ENCODE results near the gene C15orf40.
A peak's percentile ranks its signal among the peaks of the same experiment; 100 is the strongest.

The C15orf40 gene

DNA sequence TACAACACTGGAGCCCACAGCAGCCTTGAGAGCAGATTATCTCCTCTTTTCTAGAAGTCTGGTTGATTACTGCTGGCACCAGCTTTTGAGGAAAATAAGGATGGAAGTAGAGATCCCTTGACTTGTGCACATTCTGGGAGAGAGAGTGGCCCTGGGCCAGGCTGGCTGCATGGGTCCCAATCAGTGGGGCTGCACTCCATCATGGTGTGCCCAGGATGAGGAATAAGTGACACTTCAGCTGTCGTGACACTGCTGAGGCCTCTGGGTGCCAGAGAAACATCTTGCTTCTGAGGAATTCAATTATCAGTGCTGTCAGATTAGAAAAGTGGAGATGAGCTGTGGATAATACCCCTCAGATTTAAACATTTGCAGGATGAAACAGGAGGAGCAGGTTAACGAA is 16.4 kb downstream of the C15orf40 start:
- DNase-seq (ENCODE audit: extremely low read depth in 1 of 2, low read depth in 1 of 2), result no peak

DNA sequence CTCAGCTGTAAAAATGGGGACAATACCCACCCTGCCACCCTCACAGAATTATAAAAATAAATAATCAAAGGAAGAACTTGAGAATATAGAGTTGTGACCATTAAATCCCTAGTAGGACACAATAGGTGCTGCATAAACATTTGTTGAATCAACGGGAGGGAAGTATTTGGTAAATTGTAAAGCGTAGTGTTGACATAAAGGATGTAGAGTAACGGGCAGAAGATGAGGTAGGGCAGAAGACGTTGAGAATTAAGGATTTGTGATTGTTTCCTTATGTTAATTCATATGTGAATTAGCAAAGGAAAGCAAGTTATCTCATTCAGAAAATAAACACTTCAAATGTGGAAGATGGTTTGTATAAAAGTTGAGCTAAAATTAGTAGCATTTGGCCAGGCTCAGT is 18.3 kb downstream of the C15orf40 start:
- no peak for DNase-seq (ENCODE audit: extremely low read depth in 1 of 2, low read depth in 1 of 2)

DNA sequence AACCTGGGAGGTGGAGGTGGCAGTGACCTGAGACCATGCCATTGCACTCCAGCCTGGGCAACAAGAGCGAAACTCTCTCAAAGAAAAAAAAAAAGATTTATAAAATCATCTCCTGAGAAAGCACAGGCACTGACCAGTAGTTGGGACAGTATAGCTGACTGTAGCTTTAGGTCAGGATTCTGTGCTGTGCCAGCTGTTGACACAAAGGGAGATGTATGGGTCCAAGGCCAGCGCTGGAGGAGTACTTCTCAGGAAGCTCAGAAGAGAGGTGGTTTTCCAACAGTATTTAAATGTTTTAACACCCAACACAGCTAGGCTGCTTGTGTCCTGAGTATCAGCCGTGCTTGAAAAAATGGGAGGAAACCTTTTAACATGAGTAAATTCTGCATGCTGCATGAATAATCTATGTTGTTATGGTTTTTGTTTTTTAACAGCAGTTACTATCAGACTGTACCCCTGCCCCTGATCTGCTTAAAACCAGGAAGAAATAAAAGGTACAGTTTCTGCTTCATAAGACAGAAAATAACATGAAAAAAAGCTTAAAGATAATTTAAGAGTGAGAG is 18.9 kb downstream of the C15orf40 start:
- no peak for DNase-seq (ENCODE audit: extremely low read depth in 1 of 2, low read depth in 1 of 2)

DNA sequence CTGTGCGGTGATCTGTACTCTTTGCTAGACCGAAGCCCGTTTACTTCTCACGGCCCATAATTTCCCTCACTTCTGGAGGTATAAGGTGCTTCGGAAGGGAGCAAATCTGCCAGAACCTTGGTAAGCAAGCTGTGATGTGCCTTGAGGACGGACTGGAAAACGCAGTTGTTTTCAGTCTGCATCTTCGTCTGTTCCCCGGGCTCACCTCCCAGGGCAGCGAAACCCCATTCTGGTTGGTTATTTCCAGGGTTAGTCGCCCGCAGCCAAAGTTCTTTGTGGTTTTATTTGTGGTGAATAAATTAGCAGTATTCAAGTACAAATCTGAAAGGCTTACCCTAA is 25.0 kb downstream of the C15orf40 start:
- no peak for DNase-seq (ENCODE audit: extremely low read depth in 1 of 2, low read depth in 1 of 2)

DNA sequence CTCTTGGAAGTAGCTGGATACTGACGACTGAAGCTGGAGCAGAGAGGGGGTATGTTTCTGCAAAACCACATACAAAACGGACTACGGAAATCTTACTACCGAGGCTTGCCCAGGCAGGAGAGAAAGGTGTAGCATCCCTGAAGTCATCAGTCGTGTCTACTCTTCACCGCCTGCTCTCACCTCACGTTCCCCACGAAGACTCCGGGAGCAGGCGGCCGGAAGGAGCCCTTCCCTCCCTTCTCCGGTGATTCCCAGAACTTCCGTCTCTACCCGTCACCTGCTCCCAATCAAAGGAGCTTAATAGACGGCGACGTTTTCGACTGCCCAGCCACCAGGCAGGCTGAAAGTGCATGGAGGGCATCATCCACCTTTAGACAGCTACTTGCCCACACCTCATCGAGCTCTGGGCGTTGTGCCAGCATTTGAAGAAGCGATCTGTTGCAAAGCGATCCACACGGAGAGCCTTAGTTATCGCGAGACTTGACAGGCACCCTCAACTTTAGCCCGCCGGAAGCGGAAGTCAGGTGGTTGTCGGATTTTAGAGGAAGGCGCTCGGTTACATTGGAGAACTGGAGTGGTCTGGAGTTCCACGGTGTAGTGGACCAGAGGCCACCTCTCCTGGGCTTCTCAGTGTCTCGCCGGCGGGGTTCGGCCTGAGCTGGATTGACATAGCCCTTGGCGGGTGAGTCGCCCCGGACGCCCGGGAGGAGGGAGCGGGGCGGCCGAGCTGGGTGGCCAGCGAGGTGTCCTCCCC is 25.6 kb downstream of the C15orf40 start, which contains the start of gene RAMAC:
Gene RAMAC (plus strand): TSS at position 523 of the 754 bp plus-strand sequence. CDS start 2,809 bp downstream, outside the sequence.
- DNase-seq (ENCODE audit: extremely low read depth in 1 of 2, low read depth in 1 of 2), result peak; percentile 82 to 90

DNA sequence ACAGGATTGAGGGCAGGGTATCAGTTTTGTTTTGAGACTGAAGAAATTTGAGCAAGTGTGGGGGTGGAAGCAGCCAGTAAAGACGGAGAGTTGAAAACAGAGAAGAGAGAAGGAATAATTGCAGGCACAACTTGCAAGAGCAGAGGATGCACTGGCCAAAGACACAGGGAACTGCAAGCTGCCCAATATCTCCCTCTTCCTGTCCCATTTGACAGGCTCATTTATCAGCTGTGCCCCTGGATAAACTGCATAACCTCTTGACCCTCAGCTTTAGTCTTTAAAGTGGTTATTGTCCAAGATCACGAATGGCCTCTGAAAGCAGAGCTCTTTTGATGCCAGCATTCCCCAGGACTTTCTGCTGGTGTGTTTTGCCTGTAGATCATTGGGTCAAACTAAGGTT is 30.5 kb downstream of the C15orf40 start:
- no peak for DNase-seq (ENCODE audit: extremely low read depth in 1 of 2, low read depth in 1 of 2)

DNA sequence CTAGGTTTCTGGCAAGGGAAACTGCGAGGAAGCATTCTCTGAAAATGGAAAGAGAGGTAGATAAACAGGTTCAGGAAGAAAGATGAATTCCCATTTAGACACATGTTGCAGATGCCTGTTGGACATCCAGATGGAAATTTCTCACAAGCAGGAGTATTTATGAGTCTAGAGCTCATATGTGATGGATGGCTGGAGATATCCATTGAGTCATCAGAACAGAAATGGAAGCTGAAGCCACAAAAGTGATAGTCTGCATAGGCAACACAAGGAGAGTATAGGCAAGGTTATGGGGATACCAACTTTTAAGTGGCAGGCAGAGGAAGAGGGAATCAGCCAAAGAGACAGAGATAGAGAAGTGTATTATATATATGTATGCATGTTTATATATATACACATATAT is 31.7 kb downstream of the C15orf40 start:
- DNase-seq (ENCODE audit: extremely low read depth in 1 of 2, low read depth in 1 of 2), result no peak

DNA sequence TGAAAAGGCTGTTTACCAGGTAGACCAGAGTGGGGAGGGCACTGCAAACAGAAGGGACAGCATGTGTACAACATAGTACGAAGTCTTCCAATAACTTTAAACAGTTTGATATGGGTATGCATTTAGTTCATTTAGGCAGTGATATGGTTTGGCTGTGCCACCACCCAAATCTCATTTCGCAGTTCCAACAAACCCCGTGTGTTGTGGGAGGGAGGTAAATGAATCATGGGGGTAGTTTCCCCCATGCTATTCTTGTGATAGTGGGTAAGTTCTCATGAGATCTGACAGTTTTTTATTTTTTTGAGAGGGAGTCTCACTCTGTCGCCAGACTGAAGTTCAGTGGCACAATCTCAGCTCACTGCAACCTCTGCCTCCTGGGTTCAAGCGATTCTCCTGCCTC is 33.0 kb downstream of the C15orf40 start:
- DNase-seq (ENCODE audit: extremely low read depth in 1 of 2, low read depth in 1 of 2), result no peak

DNA sequence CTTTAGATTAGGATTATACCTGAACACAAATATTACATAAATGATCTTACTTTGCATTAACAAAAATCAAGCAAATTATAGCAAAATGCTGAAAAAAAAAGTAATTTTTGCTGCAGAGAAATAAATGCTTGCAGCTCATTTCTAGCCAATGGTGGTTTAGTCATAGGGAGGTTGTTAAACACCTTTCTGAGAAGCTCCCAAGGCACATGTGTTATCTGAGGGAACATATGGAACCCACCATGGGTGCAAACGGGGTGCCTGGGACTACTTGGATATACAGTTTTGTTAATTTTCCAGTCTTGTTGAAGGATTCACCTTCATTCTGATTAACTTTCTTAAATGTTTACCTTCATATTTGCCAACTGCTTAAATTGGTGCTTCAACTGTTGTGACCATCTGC is 34.4 kb downstream of the C15orf40 start:
- no peak for DNase-seq (ENCODE audit: extremely low read depth in 1 of 2, low read depth in 1 of 2)

DNA sequence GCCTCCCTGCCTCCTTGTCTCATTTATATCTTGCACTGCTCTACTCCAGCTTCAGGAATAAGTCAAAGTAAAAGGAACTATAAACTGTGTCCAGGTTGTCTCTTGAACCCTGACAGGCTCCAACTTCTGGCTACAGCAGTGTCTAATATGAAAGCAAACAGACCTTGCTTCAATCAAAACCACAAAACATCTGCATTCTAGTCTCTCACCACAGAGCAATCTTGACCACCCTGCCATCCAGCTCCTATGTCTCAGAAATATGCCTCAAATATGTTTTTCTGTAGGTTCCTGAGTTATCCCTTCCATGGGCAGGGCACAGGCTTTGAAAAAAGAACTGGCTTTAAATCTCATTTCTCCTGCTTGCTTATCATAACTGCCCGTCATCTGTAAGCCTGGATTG is 38.4 kb downstream of the C15orf40 start:
- DNase-seq (ENCODE audit: extremely low read depth in 1 of 2, low read depth in 1 of 2), result no peak

DNA sequence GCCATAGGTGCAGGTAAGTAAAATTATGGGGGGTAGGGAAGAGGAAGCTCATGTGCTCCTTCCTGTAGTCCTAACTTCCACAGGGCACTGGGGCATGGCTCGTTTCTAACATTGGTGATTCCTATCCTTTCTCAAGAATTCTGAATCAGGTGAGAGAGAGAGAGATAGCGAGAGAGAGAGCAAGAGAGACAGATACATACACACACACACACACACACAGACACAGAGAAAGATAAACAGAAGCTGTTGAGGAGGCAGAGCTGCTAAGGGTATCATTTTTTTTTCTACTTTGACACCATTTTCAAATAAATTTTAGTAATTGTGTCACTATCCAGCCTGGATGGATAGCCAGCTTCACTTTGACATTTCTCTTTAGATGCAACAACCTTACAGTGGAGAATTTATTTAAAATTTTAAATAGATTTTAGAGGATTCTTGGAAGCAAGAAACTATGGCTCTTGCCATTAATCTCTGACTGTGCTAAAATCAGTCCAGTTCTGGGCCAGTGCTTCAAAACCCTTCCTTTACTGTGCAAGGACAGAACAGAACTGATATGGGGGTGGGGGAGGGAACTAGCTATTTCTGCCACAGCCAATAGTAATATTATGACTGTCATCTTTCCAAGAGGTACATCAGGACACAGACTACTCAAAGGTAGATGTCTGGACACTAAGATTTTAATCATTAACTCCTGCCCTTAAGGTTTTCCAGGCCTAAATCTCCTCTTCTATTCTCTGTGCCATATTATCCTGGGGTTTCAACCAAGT is 40.0 kb downstream of the C15orf40 start:
- no peak for DNase-seq (ENCODE audit: extremely low read depth in 1 of 2, low read depth in 1 of 2)

DNA sequence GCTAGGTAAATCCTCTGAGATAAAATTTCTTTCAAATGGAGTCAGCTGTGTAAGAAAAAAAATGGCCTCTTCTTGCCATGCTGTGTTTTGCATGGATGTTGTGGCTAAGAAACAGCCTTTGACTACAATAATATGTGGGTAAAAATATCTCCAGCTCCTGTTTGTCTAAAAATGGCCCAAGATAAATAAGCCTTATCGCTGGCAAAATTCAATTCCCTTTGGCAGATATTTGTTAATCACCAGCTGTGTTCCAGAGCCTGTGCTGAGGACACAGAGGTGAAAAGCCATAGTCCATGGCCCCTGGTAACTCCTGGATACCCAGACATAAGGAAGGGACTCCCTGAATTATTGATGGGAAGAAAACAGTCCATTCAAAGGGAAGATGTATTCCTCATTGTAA is 40.7 kb downstream of the C15orf40 start:
- DNase-seq (ENCODE audit: extremely low read depth in 1 of 2, low read depth in 1 of 2), result no peak

DNA sequence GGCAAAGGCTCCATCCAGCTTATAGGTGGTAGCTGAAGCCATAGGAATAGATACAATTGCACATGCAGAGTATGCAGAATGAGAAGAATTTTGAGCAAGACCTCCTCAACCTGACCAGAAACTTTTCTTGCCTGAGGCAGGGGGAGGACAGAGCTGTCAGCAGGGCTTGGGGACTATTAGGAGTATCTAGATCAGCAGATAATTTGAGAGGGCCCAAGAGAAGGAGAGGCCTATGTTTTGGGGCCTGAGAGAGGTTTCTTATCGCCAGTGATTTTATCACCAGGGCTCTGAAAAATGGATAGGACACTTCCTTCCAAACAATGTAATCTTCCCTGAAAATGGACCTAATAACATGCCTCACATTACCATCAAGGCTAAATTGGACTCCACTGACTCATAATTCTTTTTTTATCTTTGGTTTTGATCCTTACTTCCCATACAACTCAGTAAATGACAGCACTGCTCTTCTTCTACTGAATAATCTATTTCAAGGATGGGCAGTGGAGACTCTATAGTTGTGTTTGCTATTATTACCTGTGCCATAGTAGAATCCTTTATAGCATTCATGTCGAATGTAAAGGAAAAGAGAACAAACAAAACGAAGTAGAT is 41.3 kb downstream of the C15orf40 start:
- no peak for DNase-seq (ENCODE audit: extremely low read depth in 1 of 2, low read depth in 1 of 2)

DNA sequence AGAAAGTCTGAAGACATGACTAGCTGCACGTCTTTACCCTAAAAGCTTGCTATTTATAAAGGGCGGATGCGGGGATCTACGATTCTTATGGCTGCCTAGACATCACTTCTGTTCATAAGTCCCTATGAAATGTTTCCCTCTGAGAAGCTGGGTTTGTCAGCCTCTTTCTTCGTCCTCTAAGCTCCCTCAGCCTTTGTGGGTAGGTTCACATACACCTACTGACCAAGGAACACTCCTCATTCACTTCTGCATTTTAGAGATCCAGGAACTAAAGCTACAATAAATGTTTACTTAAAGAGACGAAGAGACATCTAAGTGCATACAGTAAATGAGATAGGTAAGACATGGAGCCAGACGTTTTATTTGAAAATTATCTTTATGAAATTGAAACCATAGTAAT is 42.1 kb downstream of the C15orf40 start:
- DNase-seq (ENCODE audit: extremely low read depth in 1 of 2, low read depth in 1 of 2), result no peak

DNA sequence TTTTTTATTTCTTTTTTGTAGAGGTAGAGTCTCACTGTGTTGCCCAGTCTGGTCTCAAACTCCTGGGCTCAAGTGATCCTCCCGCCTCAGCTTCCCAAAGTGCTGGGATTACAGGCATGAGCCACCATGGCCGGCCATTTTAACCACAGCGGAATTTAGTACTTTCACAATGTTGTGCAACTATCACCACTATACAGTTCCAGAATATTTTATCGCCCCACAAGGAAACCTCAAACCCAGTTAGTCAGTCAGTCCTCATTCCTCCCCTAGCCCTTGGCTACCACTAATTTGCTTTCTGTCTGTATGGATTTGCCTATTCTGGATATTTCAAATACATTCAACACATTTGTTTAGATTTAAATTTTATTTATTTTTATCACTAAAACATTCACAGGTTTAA is 43.4 kb downstream of the C15orf40 start:
- no peak for DNase-seq (ENCODE audit: extremely low read depth in 1 of 2, low read depth in 1 of 2)

DNA sequence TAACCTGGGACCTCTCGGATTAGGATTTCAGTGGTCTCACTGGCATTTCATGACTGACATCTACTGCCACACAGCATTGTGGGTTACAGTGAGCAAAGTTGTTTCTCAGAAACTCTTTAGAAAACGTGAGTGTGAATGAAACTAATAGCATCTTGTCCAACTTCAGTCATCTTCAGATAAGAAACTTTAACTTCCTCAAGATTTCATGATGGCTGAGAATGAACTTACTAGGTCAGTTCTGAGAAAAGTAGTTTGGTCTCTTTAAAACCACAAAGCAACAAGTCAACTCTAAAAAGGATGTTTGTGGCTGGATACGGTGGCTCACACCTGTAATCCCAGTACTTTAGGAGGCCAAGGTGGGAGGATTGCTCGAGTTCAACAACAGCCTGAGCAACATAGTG is 44.8 kb downstream of the C15orf40 start:
- DNase-seq (ENCODE audit: extremely low read depth in 1 of 2, low read depth in 1 of 2), result no peak

DNA sequence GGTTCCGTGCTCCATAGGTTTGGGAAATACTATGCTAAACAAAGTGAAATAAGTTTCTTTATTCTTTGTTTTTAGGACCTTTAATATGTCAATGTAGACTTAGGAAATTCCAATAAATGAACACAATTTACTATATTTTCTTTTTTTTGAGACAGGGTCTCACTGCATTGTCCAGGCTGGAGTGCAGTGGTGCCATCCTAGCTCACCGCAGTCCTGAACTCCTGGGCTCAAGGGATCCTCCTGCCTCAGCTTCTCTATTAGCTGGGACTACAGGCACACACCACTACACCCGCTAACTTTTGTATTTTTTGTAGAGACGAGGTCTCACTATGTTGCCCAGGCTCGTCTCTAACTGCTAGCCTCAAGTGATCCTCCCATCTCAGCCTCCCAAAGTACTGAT is 46.5 kb downstream of the C15orf40 start:
- no peak for DNase-seq (ENCODE audit: extremely low read depth in 1 of 2, low read depth in 1 of 2)

DNA sequence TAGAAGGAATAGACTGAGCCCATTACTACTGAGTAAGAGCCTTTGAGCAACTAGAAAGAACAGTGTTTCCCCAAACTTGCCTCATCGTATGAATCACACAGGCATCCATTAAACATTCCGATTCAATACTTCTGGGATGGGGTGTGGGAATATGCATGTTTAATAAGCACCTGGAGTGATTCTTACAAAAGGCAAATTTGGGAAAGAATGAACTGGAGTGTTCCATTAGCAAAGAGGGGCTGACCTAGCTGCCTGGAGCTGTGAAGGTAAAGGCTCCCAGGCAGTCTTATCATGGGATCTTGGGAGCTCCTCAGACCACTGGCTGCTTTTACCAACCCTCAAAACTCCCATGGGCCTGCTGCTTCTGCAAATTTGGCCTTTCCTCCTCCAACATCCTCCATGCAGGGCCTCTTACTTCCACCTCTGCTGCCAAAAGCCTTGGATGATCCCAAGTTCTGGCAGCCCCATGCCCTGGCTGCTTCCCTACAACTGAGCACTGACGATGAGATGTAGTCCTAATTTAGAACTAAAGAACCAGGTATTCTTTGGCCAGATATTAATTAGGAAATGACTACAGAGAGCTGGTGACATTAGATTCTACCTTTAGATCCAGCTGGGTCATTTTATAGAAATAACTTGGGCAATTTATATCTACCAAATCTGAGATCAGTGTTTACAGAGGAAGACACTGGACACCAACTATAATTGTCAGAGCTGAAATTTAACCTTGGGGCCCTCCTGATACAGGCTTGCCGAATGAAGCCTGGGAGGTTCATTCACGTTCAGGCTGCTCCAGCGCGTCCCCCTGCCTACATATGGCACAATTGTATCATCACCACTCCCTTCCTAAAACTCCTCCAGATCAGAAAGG is 47.7 kb downstream of the C15orf40 start:
- no peak for DNase-seq (ENCODE audit: extremely low read depth in 1 of 2, low read depth in 1 of 2)

DNA sequence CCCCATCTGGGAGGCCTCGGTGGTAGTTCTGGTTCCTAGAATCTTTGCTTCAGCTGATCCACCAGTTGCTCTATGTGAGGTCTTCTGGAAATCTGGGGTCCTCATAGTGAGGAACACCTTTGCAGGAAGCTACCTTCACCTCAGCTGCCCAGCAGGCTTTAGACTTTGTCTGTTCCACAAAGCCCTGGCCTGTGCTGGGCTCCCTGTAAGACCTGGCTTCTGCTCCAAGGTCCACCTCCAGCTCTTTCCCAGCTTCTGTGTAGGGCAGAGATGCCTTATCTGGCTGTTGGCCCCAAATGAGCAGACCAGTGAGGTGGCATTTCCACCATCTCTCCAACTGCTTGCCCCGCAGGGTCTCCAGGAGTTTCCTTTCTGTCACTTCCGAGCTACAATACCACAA is 50.7 kb downstream of the C15orf40 start:
- no peak for DNase-seq (ENCODE audit: extremely low read depth in 1 of 2, low read depth in 1 of 2)

DNA sequence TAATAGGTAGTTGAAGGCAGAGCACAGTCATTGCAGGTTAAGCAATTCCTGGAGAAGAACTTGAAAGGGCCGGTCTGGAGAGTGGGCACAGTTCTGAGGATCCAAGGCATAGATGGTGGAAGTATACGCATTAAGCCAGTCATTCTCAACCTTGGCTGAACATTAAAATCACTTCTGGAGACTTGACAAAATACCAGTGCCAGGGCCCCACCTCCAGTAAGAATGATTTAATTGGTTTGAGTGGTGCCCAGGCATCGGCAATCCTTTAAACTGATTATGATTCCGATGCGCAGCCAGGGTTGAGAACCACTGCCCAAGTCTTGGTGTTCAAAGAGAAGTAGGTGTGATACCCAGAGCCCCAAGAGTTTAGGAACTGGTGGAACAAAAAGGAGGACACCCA is 52.0 kb downstream of the C15orf40 start:
- no peak for DNase-seq (ENCODE audit: extremely low read depth in 1 of 2, low read depth in 1 of 2)

DNA sequence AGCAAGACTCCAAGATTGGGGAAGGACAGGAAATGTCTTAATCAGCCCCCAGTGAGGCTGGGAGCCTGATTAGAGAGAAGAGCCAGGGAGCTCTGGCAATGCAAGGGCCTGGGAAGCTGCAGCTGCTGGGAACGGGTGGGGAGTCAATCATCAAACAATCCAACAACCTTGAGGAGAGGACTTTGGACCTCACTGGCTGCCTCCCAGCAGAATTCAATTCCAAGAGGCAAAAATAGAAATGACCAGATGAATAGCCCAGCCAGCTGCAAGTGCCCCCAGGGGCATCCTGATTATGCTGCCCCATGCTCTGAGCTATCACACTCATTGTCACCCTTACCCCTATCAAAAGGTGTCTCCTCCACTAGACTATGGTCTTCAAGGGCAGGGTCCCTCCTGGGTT is 52.8 kb downstream of the C15orf40 start:
- no peak for DNase-seq (ENCODE audit: extremely low read depth in 1 of 2, low read depth in 1 of 2)
